Osteoblast (primary cell): ENCODE measurements around the gene MYH4. TPM values are rescaled to one million over a fixed set of nuclear protein-coding genes. Genes with fewer than 3 reads are reported as not detected.

ENCODE experiments used
- DNase-seq: peaks from one replicate; pipeline ENCODE4 v3.0.0; 2011; ENCODE audit warnings: low spot score, mixed read lengths; ENCODE audit not compliant: insufficient read length; ENCODE audit errors: missing footprints
- H2AFZ ChIP-seq: 2 replicates; pipeline ENCODE4 v1.6.0; 2011; ENCODE audit warnings: mild to moderate bottlenecking, low read length
- H3K27ac ChIP-seq: 2 replicates; pipeline ENCODE4 v1.5.1; 2011; ENCODE audit warnings: mild to moderate bottlenecking, low read depth, low read length, moderate library complexity
- H3K27me3 ChIP-seq: 2 replicates; pipeline ENCODE4 v1.6.0; 2012; ENCODE audit warnings: mild to moderate bottlenecking, control low read depth, inconsistent platforms, low read length, moderate library complexity; ENCODE audit not compliant: insufficient read depth
- H3K36me3 ChIP-seq: 2 replicates; pipeline ENCODE4 v1.5.1; 2011; ENCODE audit warnings: mild to moderate bottlenecking, low read length, control low read depth, moderate library complexity; ENCODE audit not compliant: insufficient read depth
- H3K4me1 ChIP-seq: 2 replicates; pipeline ENCODE4 v1.5.1; 2011; ENCODE audit warnings: mild to moderate bottlenecking, low read length, control low read depth, moderate library complexity; ENCODE audit not compliant: insufficient read depth
- H3K4me2 ChIP-seq: 2 replicates; pipeline ENCODE4 v1.6.0; 2011; ENCODE audit warnings: mild to moderate bottlenecking, low read length; ENCODE audit not compliant: insufficient read depth
- H3K4me3 ChIP-seq: fragments of 200-600 bp; sonication (generic); 3 replicates; pipeline ENCODE4 v1.5.1; 2012; ENCODE audit warnings: mild to moderate bottlenecking, low read length, inconsistent platforms; ENCODE audit not compliant: insufficient read depth
- H3K79me2 ChIP-seq: 2 replicates; pipeline ENCODE4 v1.6.0; 2012; ENCODE audit warnings: mild to moderate bottlenecking, low read length, control low read depth, inconsistent platforms; ENCODE audit not compliant: insufficient read depth
- H3K9me3 ChIP-seq: 2 replicates; pipeline ENCODE4 v1.5.1; 2011; ENCODE audit warnings: low read depth, low read length, control low read depth
- H4K20me1 ChIP-seq: 2 replicates; pipeline ENCODE4 v1.6.0; 2012; ENCODE audit warnings: mild to moderate bottlenecking, low read length, control low read depth; ENCODE audit not compliant: insufficient read depth
- CTCF ChIP-seq: IDR thresholded peaks from 2 replicates; pipeline ENCODE4 v1.5.1; 2011; ENCODE audit warnings: mild to moderate bottlenecking, low read depth, low read length, moderate library complexity; ENCODE audit errors: extremely low read depth
- total RNA-seq: library from RNA; depleted of rRNA; stranded (reverse); fragments of >200 nt; gene quantifications from 2 replicates; pipeline ENCODE4 v1.2.3, GENCODE V29; 2012

Gene MYH4
- total RNA-seq, 1 donor = not detected

DNA sequence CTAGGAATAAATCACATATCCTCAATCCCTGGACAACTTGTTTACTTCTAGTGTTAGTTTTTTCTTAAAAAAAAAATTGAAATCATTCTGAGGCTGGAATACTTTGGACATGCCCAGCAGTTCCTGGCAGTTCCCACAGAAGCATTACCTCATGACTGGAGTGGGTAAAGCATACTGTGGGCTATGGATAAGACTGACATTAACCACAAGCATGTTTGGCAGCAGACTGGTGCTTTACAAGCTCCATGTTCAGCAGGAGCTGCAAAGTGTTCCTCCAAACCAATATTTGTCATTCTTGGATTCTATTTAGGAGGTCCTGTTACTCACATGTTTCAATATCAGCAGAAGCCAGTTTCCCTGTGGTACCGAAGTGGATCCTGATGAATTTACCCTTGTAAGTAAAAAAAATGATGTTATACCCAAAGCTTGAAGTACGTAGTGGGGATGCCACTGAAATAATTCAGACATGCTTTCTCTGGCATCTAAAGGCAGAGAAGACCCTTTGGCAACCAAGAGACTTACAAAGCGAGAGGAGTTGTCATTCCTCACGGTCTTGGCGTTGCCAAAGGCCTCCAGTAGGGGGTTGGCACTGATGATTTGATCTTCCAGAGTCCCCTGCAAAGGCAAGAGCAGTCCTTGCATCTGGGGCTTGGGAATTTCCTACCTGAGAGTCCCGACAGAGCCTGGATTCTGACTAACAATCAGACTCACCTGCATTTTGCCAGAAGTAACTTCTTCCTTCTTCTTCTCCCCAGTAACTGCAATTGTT is 44.1 kb upstream of the MYH4 start:
- no peaks in the 10 kb centered on the region for H4K20me1 ChIP-seq
- H3K79me2 ChIP-seq = no peaks in the 10 kb centered on the region
- no peak overlapping the region for H3K27ac ChIP-seq
- no peak overlapping the region for H2AFZ ChIP-seq
- H3K27me3 ChIP-seq = no peaks in the 10 kb centered on the region
- H3K36me3 ChIP-seq = no peaks in the 10 kb centered on the region
- TF ChIP-seq CTCF = no peak
- no peak overlapping the region for H3K4me2 ChIP-seq
- H3K9me3 ChIP-seq = peaks cover 3% of the 10 kb centered on the region
- H3K4me3 ChIP-seq = no peak overlapping the region
- H3K4me1 ChIP-seq = no peaks in the 10 kb centered on the region
- no peak for DNase-seq

DNA sequence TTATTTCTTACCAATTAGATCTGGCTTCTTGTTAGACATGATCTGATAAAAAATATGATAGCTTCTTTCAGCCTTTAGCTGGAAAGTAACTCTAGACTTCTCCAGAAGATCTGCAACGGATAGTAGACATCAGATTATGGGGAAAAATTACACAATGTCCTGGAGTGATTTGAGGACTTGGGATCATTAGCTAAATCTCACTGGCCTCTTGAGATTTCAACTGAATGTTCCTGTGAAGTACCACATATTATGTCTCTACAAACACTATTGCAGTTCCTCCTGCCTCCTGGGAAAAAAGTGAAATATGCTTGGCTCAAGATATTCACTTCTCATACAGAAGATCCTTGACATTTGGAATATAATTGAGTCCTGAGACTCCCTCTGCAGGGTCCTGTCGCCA is 43.5 kb upstream of the MYH4 start:
- H3K4me3 ChIP-seq = no peak overlapping the region
- no peaks in the 10 kb centered on the region for H3K27me3 ChIP-seq
- no peak for TF ChIP-seq CTCF
- H3K79me2 ChIP-seq = no peaks in the 10 kb centered on the region
- H3K4me1 ChIP-seq = no peaks in the 10 kb centered on the region
- H3K27ac ChIP-seq = no peak overlapping the region
- H3K36me3 ChIP-seq = no peaks in the 10 kb centered on the region
- no peaks in the 10 kb centered on the region for H4K20me1 ChIP-seq
- H2AFZ ChIP-seq = no peak overlapping the region
- H3K4me2 ChIP-seq = no peak overlapping the region
- peaks cover 3% of the 10 kb centered on the region for H3K9me3 ChIP-seq
- no peak for DNase-seq

- Histone ChIP-seq H3K4me2 (no peak overlapping the region), H3K4me1 (no peaks in the 10 kb centered on the region), H3K79me2 (no peaks in the 10 kb centered on the region), H3K27me3 (no peaks in the 10 kb centered on the region), H3K9me3 (no peaks in the 10 kb centered on the region), H3K4me3 (no peak overlapping the region), H3K27ac (no peak overlapping the region), H3K36me3 (no peaks in the 10 kb centered on the region), H2AFZ (no peak overlapping the region), H4K20me1 (no peaks in the 10 kb centered on the region)
- no peak for TF ChIP-seq CTCF
- DNase-seq = no peak
Measured at GRCh38 chr17:10499950-10500349, 30.6 kb upstream of the MYH4 start.

GRCh38 chr17:10492004-10492403 is 22.6 kb upstream of the MYH4 start:
- no peak overlapping the region for H3K27ac ChIP-seq
- DNase-seq = no peak
- no peaks in the 10 kb centered on the region for H3K36me3 ChIP-seq
- H4K20me1 ChIP-seq = no peaks in the 10 kb centered on the region
- no peak overlapping the region for H2AFZ ChIP-seq
- no peak for TF ChIP-seq CTCF
- no peak overlapping the region for H3K4me3 ChIP-seq
- H3K9me3 ChIP-seq = no peaks in the 10 kb centered on the region
- H3K27me3 ChIP-seq = no peaks in the 10 kb centered on the region
- no peak overlapping the region for H3K4me2 ChIP-seq
- no peaks in the 10 kb centered on the region for H3K4me1 ChIP-seq
- no peaks in the 10 kb centered on the region for H3K79me2 ChIP-seq
